ENCODE measurements around the gene PTCHD4.
"Not testable (repeated sequence)": the region's sequence is repeated elsewhere in the genome, so short reads cannot be mapped to it uniquely, and the experiment has no call there.

The PTCHD4 gene

GRCh38 chr6:48111143-48111506 lies at the start of gene PTCHD4:
PTCHD4 (minus strand) TSS chr6:48111197; CDS start chr6:48068957, 42,240 bp downstream.
- no peak for DNase-seq

- no peak for DNase-seq
Measured at GRCh38 chr6:48151142-48151541, 40.1 kb upstream of the PTCHD4 start.

- no peak for DNase-seq
Measured at GRCh38 chr6:48150701-48151100, 39.7 kb upstream of the PTCHD4 start.

GRCh38 chr6:48147051-48147450 lies 36.1 kb upstream of the PTCHD4 start:
- no peak for DNase-seq

- DNase-seq: no peak
Measured at GRCh38 chr6:48144021-48144420, 33.0 kb upstream of the PTCHD4 start.

DNA sequence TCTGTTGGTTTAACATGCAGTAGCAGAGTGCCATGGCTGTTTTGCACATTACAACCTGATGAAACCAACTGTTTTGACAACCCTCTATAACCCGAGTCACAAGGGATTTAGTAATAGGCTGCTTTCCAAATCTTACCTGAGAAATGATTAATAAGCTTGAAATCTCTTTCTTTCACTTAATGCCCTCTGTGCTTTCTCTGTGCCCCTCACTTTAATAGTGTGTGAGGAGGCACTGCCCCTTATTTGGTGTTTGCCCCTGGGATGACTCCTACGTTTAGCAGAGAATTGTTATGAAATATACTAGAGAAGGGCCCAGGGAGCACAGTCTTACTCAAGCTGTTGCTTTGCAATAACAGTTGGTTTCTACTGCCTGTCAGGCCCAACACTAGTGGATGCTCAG lies 31.0 kb upstream of the PTCHD4 start:
- DNase-seq: no peak

GRCh38 chr6:48139818-48140614 lies 29.0 kb upstream of the PTCHD4 start:
- DNase-seq: no peak

GRCh38 chr6:48136856-48137255 lies 25.9 kb upstream of the PTCHD4 start:
- DNase-seq: no peak

DNA sequence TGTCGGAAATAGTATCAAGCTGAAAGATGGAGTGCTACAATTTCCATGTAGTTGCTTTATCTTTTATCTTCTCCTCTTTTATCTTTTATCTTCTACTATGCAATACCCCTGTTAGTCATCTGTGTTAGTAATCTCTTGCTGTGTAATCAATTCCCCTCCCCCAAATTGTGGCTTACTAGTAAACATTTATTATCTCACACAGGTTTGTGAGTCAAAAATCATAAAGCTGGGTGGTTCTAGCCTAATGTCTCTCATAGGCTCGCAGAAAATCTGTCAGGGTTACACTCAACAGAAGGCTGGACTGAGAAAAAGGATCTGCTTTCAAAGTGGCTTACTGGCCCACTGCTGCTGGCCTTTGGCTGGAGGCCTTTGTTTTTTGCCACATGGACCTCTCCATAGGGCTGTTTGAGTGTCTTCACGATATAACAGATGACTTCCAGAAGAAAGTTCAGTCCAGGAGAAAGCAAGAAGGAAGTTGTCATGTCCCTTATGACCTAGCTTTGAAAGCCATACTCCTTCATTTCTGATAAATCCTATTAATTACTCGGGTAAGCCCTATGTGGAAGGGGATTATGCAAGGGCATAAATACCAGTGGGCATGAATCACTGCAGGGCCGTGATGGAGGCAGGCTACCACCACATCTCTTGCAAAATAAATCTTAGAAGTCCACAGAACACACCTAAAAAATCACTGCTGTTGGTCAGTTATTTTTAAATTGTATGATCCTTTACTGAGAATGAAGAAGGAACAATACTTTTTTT lies 24.5 kb upstream of the PTCHD4 start:
- DNase-seq: no peak

DNA sequence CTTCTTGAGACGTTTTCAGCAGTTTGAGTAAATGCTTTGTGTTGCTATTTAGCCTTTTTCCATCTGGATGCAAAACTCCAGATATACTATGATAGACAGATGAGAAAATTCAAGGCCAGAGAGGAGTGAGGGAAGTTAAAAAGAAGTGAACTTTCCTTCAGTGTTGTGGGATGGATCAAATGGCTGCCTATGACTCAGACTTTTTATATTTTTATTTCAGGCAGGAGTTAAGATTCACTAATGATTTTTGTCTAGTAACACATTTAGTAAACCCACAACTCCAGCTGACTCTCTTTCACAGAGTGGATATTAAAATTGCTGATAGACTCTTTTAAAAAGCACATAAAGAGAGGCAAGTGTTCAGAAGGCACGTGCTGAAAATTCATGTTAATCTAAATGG lies 23.2 kb upstream of the PTCHD4 start:
- DNase-seq: no peak

DNA sequence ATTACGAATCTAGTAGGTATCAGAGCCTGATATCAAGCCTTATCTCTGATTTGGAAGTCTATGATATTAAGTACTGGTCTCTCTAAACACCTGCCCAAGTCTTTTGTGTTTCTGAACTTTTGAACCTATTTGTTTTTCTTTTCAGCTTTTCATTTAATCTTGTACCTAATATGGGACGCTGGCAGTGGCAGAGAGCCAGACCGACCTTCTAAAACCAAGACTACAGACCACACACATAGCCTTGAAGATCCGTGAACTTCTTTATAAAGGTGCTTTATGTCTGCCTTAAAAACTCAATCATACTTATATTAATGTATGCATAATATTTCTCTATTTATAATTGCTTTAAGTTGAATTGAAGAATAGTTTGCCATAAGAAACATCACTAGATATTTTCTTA lies 12.6 kb upstream of the PTCHD4 start:
- no peak for DNase-seq

DNA sequence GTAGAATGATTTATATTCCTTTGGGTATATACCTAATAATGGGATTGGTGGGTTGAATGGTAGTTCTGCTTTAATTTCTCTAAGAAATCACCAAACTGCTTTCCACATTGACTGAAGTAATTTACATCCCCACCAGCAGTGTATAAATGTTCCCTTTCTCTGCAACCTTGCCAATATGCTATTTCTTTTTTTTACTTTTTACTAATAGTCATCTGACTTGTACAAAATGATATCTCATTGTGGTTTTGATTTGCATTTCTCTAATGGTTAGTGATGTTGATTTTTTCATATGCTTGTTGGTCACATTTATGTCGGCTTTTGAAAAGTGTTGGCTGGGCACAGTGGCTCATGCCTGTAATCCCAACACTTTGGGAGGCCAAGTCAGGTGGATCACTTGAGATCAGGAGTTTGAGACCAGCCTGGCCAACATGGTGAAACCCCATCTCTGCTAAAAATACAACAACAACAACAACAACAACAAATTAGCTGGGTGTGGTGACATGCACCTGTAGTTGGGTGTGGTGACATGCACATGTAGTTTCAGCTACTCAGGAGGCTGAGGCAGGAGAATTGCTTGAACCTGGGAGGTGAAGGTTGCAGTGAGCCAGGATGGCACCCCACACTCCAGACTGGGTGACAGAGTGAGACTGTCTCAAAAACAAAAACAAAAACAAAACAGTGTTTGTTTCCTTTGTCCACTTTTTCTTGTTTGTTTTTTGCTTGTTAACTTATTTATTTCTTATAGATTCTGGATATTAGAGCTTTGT lies 11.2 kb upstream of the PTCHD4 start:
- not testable (repeated sequence) for DNase-seq

GRCh38 chr6:48116699-48117645 lies 6.0 kb upstream of the PTCHD4 start:
- DNase-seq: no peak

GRCh38 chr6:48113130-48113529 lies 2.1 kb upstream of the PTCHD4 start:
- no peak for DNase-seq

GRCh38 chr6:48111575-48111974 lies 578 bp upstream of the PTCHD4 start:
- no peak for DNase-seq

DNA sequence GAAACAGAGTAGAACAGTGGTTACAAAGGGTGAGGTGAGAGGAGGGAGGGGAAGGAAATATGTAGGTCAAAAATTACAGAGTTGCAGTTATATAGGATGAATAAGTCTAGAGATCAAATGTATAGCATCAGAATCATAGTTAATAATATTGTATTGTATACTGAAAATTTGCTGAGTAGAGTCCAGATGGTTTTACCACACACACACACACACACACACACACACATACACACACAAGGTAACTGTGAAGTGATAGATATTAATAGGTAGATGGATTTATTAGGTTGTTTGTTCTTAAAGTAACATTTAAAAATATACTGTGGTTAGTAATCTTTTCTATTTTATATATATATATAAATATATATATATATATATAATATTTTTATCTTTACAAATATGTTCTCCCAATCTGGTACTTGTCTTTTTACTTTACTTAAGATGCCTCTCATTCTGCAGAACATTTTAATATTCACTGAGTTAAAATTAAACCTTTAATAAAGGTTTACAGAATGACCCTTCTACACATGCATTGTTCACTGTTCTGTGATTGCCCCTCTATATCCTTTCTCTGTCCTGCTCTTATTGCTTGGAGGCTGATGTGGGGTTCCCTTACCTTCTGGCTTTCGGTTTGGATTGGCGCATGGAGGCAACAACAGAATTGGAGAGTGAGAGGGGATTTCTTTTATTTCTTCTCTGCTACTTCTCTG lies 408 bp downstream of the PTCHD4 start:
- DNase-seq: no peak

- no peak for DNase-seq
Measured at GRCh38 chr6:48109944-48110343, 1.1 kb downstream of the PTCHD4 start.

DNA sequence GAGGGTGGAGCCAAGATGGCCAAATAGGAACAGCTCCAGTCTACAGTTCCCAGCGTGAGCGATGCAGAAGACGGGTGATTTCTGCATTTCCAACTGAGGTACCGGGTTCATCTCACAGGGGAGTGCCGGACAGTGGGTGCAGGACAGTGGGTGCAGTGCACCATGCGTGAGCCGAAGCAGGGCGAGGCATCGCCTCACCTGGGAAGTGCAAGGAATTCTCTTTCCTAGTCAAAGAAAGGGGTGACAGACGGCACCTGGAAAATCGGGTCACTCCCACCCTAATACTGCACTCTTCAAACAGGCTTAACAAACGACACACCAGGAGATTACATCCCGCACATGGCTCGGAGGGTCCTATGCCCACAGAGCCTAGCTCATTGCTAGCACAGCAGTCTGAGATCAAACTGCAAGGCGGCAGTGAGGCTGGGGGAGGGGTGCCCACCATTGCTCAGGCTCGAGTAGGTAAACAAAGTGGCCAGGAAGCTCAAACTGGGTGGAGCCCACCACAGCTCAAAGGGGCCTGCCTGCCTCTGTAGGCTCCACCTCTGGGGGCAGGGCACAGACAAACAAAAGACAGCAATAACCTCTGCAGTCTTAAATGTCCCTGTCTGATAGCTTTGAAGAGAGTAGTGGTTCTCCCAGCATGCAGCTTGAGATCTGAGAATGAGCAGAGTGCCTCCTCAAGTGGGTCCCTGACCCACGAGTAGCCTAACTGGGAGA lies 8.4 kb downstream of the PTCHD4 start:
- DNase-seq: not testable (repeated sequence)

GRCh38 chr6:48101290-48101689 lies 9.7 kb downstream of the PTCHD4 start:
- no peak for DNase-seq

DNA sequence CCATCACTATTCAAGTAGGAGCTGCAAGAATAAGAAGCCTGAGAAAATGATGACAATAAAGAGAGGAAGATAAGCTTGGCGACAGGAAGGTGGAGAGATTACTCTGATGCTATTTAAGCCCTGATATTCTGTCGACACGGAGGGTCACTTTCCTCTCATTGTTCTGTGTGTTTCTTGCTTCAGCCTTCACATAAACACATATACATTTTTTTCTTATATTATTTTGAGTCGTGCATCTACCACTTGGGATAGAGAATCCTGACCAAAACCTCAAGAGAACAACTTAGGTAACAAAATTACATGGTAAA lies 10.5 kb downstream of the PTCHD4 start:
- DNase-seq: no peak
